Smooth muscle cell of the brain vasculature (primary cell): Measurements from ENCODE around the gene KLHL20.
"Not testable (repeated sequence)": the region's sequence is repeated elsewhere in the genome, so short reads cannot be mapped to it uniquely, and the experiment has no call there.

Experiments used
- DNase-seq: peaks from one replicate; pipeline ENCODE4 v3.0.0-alpha.2; 2012; ENCODE audit warnings: low read depth, low spot score

The KLHL20 gene, protein sequence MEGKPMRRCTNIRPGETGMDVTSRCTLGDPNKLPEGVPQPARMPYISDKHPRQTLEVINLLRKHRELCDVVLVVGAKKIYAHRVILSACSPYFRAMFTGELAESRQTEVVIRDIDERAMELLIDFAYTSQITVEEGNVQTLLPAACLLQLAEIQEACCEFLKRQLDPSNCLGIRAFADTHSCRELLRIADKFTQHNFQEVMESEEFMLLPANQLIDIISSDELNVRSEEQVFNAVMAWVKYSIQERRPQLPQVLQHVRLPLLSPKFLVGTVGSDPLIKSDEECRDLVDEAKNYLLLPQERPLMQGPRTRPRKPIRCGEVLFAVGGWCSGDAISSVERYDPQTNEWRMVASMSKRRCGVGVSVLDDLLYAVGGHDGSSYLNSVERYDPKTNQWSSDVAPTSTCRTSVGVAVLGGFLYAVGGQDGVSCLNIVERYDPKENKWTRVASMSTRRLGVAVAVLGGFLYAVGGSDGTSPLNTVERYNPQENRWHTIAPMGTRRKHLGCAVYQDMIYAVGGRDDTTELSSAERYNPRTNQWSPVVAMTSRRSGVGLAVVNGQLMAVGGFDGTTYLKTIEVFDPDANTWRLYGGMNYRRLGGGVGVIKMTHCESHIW

DNA sequence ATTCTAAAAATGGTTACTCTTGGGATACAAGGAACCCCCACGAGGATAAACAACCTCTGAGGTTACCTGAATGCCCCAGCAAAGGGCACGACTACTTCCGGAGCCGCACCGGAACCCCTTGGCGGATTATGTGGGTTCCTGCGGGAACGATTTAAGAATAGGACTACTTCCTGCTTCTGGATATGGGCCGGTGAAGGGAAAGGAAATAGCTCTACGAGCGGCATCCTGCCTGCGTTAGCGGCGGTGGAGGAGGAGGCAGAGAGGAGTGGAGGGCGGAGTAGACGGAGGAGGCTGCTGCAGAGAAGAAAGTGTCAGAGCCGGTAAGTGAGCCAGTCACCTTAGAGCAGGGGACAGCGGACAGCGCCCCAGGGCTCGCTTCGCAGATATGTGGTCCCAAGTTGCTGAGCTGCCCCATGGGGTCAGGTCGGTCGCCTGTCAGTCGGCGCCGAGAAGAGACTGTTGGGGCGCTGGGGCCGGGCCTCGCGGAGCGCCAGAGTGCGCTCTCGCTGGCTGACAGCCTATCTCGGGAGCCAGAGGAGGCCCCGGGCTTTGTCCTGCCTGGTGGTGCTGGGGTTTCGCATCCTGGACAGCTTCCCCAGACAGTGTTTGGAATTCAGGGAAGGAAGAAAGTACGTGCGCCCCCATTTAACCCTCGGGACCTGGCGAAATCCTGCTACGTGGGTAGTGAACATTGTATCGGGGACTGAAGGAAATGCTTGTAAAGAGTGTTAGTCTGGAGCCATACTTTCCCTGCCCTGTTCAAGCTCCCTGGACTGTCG, at the start of gene KLHL20:
TSS of gene KLHL20 (plus strand) at position 223 of the 779 bp plus-strand sequence. CDS start 1,063 bp downstream, outside the sequence.
- peak; percentile 79 for DNase-seq

DNA sequence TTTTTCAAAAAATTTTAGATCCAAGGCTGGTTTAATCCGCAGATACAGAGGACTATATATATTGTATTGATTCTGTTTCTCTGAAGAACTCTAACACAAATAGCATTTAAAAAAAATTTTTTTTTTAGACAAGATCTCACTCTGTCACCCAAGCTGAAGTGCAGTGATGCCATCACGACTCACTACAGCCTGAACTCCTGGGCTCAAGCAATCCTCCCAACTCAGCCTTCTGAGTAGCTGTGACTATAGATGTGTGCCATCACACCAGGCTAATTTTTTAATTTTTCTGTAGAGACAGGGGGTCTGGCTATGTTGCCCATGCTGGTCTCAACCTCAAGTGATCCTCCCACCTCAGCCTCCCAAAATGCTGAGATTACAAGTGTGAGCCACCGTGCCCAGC, 48.1 kb upstream of the KLHL20 start:
- DNase-seq, result no peak

DNA sequence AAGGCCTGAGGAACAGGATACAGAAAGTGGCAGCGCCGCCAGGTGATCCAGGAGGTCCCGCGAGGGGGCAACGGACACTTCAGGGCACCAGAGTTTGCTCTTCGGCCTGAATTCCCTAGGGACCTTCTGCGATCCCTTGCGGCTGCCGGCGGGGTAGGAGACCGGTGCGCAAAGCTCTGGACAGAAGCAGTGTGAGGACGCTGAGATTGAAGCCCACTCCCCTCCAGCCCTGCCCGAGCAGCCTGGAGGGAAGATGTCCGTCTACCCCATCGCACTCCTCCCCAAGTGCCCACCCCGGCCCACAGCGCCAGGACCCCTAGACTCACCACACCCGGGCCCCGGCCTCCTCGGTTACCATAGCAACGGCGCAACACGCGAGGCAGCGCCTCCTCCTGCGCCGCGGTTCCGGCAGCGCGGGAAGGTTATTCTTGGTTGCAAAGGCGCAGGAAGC, 45.3 kb upstream of the KLHL20 start, which contains the start of gene ANKRD45:
TSS of gene ANKRD45 (minus strand) at position 361 of the 451 bp plus-strand sequence. CDS start 10,433 bp downstream, outside the sequence.
- no peak for DNase-seq

DNA sequence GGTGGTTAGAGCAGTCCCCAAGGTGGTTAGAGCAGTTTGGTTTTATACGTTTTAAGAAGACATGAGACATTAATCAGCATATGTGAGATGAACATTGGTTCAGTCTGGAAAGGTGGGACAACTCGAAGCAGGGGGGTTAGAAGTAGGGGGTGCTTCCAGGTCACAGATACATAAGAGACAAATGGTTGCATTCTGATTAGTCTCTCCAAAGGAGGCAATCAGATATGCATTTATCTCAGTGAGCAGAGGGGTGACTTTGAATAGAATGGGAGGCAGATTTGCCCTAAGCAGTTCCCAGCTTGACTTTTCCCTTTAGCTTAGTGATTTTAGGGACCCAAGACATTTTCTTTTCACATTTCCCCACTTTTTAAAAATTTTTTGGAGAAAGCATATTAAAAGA, 40.3 kb upstream of the KLHL20 start:
- DNase-seq, result not testable (repeated sequence)

DNA sequence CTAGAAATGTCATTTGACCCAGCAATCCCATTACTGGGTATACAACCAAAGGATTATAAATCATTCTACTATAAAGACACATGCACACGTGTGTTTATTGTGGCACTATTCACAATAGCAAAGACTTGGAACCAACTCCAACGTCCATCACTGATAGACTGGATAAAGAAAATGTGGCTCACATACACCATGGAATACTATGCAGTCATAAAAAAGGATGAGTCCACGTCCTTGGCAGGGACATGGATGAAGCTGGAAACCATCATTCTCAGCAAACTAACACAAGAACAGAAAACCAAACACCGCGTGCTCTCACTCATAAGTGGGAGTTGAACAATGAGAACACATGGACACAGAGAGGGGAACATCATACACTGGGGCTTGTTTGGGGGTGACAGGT, 34.6 kb upstream of the KLHL20 start:
- not testable (repeated sequence) for DNase-seq

DNA sequence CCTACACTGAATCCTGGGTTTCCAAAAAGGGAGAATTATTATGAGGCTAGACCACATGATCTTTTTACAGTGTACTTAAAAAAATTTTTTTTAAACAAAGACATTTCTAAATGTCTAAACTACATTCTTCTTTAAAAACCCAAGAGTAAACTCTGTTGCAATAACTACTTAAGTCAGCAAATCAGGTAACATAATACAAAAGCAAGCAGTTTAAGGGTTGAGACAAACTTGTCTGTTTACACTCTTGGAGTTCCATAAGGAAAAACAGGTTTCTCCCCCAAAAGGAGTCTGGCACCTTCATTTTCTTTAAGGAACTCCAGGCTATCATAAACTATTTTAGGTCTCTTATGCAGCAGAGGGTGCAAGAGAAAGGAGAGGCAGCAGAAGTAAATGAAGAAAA, 32.6 kb upstream of the KLHL20 start:
- no peak for DNase-seq

DNA sequence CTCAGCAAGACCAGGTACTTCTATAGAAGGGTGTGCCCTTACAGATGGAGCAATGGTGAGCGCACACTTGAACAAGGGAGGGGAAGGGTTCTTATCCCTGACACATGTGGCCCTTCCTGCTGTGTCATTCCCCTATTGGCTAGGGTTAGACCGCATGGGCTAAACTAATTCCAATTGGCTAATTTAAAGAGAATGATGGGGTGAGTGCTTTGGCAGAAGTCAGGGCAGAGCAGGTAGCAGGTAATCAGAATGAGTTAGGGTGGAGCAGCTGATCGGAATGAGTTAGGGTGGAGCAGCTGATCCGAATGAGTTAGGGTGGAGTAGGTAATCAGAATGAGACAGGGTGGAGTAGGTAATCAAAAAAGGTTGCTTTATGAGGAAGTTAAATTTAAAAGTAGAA, 30.9 kb upstream of the KLHL20 start:
- not testable (repeated sequence) for DNase-seq

DNA sequence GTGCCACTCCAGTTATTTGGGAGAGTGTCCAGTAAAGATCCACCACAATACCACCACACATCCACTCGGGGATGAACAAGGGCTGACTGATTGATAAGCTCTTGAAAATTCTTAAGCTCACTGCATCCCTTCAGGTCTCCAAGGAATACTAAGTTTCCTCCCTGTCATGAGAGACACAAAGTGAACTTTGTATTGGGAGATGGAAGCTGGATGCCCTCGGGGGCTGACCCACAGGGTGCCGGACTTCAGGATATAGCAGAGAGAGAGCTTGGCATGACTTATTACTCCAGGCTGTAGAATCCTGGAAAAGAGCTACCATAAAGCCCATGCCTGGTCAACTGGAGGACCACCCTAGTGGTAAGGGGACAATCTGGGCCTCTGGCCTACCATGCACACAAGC, 29.7 kb upstream of the KLHL20 start:
- DNase-seq, result not testable (repeated sequence)

DNA sequence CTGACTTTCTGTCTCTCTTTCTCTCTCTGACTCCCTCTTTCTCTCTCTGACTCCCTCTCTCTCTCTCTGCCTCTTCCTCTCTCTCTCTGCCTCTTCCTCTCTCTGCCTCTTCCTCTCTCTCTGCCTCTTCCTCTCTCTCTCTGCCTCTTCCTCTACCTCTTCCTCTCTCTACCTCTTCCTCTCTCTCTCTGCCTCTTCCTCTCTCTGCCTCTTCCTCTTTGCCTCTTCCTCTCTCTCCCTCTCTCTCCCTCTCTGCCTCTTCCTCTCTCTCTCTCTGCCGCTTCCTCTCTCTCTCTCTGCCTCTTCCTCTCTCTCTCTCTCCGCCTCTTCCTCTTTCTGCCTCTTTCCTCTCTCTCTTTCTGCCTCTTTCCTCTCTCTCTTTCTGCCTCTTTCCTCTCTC, 26.5 kb upstream of the KLHL20 start:
- DNase-seq, result no peak

DNA sequence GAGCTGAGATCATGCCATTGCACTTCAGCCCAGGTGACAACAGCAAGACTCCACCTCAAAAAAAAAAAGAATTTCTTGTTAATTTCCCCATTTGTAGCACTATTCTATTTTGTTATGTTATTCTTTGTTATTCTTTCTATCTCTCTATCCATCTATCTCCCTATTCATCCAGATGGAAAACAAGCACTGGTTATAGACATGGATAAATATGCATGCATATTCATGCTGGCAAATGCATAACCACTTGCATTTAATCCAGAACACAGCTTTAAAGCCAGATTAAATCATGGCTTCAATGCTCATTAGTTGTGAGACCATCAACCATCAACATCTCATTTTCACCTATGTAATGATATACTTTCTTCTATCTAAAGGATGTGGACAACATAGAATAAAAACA, 21.5 kb upstream of the KLHL20 start:
- no peak for DNase-seq

DNA sequence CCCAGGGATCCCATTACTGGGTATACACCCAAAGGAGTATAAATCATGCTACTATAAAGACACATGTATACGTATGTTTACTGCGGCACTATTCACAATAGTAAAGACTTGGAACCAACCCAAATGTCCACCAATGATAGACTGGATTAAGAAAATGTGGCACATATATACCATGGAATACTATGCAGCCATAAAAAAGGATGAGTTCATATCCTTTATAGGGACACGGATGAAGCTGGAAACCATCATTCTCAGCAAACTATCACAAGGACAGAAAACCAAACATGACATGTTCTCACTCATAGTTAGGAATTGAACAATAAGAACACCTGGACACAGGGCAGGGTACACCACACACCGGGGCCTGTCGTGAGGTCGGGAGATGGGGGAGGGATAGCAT, 13.5 kb upstream of the KLHL20 start:
- not testable (repeated sequence) for DNase-seq

DNA sequence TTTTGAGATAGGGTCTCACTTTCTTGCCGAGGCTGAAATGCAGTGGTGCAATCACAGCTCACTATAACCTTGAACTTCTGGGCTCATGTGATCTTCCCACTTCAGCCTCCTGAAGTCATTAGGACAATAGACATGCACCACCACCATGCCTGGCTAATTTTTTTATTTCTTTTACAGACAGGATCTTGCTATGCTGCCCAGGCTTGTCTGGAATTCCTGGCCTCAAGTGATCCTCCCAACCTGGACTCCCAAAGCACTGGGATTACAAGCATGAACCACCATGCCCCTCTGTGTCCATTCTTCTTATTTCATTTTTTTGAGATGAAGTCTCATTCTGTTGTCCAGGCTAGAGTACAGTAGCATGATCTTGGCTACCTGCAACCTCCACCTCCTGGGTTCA, 12.0 kb upstream of the KLHL20 start:
- DNase-seq, result no peak

DNA sequence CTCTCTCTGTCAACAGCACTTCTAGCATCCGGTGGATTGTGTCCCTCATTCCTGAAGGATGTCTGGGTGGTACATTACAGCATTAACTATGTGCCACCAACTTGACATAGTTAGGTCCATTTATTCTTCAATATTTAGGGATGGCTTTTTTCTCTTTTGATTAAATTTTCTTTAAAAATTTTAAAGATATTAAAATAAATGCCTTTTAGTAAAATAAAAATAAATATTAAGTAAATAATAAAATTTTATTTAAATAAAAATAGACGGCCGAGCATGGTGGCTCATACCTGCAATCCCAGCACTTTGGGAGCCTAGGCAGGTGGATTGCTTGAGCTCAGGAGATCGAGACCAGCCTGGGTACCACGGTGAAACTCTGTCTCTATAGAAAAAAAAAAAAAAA, 9.7 kb upstream of the KLHL20 start:
- DNase-seq, result no peak

DNA sequence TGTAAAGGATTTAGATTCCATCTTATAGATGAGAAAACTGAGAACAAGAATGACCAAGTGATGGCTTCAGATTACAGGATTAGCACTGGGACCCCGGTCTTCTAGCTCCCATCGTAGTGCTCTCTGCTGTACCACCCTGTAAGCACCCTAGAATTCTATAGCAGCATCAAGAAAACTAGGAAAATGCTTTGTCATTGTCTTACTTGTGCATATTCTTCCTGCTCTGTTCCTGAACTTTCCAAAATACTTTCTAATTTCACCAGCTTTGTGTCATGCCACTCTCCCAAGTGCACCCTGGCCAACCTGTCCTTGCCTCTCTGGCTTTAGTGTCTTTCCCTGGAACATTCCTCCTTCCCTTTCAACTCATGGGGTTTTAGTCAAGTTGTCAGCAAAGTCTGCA, 6.0 kb upstream of the KLHL20 start:
- DNase-seq, result no peak

DNA sequence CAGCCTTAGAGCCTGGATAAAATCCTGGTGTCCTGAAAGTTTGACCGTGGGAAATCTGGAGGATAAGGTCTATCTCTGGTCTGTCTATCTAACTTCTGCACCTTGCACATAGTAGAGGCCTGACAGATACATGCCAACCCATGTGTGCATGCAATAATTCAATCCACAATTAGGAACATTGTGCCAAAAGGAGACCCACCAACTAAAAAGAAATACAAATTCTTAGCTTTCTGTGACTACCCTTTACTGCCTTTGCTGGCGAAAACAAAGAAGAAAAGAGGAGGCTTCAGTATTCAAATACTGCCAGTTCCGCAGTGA, 381 bp upstream of the KLHL20 start:
- no peak for DNase-seq

DNA sequence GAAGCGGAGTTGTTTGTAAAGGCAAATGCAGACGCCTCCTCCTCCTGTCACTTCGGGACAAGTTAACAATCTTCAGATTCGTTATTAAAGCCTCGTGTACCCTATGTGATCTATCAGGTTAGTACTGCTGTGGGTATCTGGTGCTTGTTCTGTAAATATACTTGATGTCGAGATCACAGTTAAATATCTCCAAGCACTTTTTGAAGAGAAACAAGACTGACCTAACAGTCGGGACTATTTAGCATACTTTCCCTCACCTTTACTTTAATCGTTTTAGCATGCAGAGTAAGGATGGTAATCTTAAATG, 710 bp downstream of the KLHL20 start:
- DNase-seq, result no peak

DNA sequence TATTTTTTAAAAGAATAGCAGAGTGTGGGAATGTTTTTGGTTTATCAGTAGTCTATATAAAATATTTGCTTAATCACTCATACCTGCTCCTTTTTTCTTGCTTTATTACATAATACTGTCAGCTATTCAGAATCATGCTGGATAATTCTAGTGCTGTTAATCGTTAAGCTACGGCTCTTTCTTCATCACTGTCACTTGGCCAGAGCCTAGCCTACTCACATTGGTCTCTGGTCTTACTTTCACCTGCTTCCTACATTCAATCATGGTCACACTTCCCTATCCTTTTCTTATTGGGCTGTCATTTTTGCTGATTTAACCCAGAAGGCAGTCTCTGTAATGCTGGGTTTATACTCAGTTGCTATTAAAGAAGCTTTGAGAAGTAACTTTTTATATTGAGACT, 2.5 kb downstream of the KLHL20 start:
- no peak for DNase-seq

DNA sequence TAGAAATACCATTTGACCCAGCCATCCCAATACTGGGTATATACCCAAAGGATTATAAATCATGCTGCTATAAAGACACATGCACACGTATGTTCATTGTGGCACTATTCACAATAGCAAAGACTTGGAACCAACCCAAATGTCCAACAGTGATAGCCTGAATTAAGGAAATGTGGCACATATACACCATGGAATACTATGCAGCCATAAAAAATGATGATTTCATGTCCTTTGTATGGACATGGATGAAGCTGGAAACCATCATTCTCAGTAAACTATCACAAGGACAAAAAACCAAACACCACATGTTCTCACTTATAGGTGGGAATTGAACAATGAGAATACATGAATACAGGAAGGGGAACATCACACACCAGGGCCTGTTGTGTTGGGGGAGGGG, 16.6 kb downstream of the KLHL20 start:
- not testable (repeated sequence) for DNase-seq

DNA sequence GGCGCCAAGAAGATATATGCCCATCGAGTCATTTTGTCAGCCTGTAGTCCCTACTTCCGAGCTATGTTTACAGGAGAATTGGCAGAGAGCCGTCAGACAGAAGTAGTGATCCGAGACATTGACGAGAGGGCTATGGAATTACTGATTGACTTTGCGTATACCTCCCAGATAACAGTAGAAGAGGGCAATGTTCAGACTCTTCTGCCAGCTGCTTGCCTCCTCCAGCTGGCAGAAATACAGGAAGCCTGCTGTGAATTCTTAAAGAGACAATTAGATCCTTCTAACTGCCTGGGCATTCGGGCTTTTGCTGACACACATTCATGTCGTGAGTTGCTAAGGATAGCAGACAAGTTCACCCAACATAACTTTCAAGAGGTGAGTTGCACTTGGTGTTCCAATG, 19.1 kb downstream of the KLHL20 start:
- DNase-seq, result no peak

DNA sequence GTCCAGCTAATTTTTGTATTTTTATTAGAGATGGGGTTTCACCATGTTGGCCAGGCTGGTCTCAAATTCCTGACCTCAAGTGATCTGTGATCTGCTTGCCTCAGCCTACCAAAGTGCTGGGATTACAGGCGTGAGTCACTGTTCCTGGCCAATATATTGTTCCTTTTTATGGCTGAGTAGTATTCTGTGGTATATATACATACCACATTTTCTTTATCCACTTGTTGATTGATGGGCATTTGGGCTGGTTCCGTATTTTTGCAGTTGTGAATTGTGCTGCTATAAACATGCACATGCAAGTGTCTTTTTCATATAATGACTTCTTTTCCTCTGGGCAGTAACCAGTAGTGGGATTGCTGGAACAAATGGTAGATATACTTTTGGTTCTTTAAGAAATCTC, 21.3 kb downstream of the KLHL20 start:
- DNase-seq, result not testable (repeated sequence)

DNA sequence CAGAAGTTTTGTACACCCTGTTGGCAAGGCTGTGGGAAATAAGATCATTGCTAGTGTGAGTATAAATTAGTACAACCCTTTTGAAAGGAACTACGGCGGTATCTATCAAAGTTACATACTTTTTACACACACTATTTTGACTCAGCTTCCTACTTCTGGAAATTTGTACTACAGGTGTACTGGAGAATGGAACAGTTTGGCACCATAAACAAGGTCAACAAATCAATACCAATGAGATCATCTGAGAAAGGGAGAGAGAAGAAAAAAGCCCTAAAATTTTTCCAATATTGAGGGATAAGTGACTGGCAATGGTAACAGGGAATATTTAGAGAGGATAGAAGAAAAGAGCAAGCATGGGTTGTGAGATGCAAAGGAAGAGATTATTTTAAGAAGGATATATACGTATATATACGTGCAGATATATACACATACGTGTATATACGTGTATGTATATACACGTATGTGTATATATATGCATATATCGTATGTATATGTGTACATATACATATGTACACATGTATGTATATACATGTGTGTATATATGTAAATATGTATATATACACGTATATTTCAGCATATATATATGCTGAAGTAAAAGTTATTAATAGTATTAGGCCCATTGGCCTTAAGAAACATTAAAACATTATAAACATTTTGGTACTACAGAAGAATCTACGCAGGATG, 27.6 kb downstream of the KLHL20 start:
- no peak for DNase-seq

DNA sequence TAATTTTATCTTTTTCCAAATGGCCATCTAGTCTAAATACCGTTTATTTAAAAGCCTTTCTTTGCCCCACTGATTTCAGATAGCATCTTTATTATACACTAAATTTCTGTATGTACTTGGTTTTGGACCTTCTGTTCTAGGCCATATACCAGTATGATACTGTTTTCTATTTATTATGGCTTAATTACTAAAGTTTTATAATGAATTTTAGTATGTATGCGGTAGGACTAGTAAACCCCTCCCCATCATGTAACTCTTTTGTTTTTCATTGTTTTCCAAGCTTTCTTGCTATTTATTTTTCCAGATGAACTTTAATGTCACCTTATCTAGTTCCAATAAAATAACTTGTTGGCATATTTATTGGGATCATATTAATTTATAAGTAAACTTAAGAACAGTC, 29.9 kb downstream of the KLHL20 start:
- no peak for DNase-seq
